AG10803 (cell line): ENCODE measurements around the gene KIF1B.
A peak's percentile ranks its signal among the peaks of the same experiment; 100 is the strongest.
"Not testable (repeated sequence)": the region's sequence is repeated elsewhere in the genome, so short reads cannot be mapped to it uniquely, and the experiment has no call there.

Experiments used
- DNase-seq: peaks from one replicate; pipeline ENCODE4 v3.0.0; 2010; ENCODE audit warnings: low read depth
- H3K4me3 ChIP-seq: 2 replicates; pipeline ENCODE4 v1.5.1; 2011; ENCODE audit warnings: mild to moderate bottlenecking, low read length, control low read depth
- TF ChIP-seq, protein P1 (sequence below): conservative IDR thresholded peaks from 2 replicates; pipeline ENCODE4 v1.5.1; 2011; ENCODE audit warnings: mild to moderate bottlenecking, low read length, control low read depth, inconsistent platforms

Gene KIF1B

DNA sequence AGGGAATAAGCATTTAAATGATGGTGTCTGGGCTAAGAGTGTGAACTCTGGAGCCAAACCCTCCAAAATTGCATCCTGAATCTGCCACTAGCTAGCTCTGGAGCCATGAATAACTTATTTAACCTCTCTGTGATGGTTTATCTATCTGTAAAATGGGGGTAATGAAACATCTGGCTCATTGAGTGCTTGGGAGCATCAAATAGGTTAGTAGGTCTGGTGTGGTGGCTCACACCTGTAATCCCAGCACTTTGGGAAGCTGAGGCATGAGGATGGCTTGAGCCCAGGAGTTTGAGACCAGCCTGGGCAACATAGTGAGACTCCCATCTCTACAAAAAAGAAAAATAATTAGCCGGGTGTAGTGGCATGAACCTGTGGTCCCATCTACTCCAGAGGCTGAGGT, 42.8 kb downstream of the KIF1B start:
- no peak overlapping the region for H3K4me3 ChIP-seq
- TF ChIP-seq, protein P1, sequence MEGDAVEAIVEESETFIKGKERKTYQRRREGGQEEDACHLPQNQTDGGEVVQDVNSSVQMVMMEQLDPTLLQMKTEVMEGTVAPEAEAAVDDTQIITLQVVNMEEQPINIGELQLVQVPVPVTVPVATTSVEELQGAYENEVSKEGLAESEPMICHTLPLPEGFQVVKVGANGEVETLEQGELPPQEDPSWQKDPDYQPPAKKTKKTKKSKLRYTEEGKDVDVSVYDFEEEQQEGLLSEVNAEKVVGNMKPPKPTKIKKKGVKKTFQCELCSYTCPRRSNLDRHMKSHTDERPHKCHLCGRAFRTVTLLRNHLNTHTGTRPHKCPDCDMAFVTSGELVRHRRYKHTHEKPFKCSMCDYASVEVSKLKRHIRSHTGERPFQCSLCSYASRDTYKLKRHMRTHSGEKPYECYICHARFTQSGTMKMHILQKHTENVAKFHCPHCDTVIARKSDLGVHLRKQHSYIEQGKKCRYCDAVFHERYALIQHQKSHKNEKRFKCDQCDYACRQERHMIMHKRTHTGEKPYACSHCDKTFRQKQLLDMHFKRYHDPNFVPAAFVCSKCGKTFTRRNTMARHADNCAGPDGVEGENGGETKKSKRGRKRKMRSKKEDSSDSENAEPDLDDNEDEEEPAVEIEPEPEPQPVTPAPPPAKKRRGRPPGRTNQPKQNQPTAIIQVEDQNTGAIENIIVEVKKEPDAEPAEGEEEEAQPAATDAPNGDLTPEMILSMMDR = no peak
- DNase-seq = no peak

DNA sequence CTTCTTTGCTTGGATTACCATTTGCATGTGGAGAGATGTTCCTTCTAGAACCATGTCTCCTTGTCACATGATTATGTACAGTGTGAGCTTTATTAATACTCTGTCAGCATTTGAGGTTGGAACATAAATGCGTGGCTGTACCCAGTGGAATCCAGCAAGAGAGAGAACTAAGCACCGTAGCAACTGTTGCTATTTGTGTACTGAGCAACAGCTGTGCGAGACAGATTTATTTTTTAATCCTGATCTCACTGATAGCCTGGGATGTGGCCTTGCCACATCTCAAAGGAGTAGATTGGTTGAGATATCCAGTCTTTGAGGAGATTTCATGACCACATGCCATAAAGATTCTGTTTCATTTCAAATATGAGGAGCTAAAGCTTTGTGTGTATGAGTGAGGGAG, 43.4 kb downstream of the KIF1B start:
- peak; percentile 94 for DNase-seq
- TF ChIP-seq, protein P1 = no peak
- no peak overlapping the region for H3K4me3 ChIP-seq

DNA sequence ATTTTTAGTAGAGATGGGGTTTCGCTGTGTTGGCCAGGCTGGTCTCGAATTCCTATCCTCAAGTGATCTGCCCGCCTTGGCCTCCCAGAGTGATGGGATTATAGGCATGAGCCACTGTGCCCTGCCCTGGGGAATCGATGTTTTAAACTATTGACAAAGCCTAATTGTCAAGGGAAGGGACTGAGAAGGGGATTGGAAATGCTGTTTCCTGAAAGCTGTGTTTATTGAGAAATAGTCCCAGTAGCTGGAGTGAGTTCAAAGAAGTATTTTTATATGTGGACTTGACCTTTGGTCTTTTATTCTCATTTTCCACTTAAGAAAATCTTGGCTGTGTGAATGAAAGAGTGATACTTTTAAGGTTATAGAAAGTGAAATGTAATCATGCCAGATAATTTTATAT, 47.5 kb downstream of the KIF1B start:
- TF ChIP-seq, protein P1 = no peak
- H3K4me3 ChIP-seq = no peak overlapping the region
- DNase-seq = no peak

DNA sequence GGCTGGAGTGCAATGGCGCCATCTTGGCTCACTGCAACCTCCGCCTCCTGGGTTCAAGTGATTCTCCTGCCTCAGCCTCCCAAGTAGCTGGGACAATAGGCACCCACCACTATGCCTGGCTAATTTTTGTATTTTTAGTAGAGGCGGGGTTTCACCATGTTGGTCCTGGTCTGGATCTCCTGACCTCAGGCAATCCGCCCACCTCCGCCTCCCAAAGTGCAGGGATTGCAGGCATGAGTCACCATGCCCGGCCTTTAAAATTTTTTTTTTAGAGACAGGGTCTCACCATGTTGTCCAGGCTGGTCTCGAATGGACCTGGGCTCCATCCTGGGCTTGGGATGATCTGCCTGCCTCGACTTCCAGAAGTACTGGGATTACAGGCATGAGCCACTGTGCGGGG, 49.2 kb downstream of the KIF1B start:
- not testable (repeated sequence) for H3K4me3 ChIP-seq, DNase-seq

DNA sequence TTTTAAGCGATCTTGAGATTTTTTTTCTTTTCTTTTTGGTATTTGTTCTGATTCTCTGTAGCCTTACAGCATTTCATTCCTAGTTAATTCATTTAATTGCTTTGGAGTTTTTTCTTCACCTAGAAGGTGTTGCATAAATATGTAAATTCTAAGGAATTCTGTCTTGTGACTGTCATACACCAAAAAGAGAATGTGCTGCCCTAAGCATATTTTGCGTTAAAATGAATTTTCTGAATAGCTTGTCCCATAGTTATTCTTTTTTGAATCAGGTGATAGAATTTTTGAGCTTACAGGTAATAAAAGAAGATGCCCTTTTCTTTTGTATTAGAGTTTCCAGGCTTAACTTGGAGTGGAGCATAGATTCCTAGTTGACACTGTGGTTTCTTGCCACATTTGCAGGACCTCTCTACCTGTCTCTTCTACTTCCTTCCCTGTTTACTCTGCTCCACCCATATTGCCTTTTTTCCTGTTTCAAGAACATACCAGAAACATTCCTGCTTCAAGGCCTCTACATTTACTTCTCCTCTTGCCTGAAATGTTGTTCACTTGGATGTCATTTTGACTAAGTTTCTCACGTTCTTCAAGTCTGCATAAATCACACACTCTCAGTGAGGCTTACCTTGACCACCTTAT, 53.2 kb downstream of the KIF1B start:
- TF ChIP-seq, protein P1 = no peak
- no peak overlapping the region for H3K4me3 ChIP-seq
- DNase-seq = no peak

DNA sequence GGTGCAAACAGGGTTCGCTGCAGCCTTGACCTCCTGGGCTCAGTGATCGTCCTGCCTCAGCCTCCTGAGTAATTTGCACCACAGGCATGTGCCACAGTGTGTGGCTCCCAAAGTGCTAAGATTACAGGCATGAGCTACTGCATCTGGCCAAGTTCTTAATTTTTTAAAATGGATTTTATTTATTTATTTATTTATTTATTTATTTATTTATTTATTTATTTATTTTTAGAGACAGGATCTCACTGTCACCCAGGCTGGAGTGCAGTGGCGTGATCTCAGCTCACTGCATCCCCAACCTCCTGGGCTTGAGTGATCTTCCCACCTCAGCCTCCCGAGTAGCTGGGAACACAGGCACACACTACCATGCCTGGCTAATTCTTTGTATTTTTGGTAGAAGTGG, 54.7 kb downstream of the KIF1B start:
- DNase-seq = no peak
- H3K4me3 ChIP-seq = no peak overlapping the region
- TF ChIP-seq, protein P1 = no peak

DNA sequence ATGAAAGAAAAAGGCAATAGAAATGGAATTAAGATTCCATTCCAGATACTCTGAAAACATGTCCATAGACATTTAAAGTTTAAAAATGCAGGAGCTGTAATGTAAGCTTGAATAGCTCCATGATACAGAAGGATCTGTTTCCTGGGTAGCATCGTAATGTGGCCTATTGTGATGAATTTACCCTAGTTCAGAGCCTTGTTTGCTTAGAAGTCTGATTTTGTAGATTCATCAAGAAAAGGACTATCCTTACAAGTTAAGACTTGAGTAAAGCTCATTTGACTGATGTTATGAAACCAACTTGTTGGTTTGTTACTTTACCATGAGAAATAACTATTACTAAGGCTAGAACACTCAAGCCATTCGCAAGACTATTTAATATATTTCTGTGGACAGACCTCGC, 55.5 kb downstream of the KIF1B start:
- TF ChIP-seq, protein P1 = no peak
- no peak for DNase-seq
- no peak overlapping the region for H3K4me3 ChIP-seq

DNA sequence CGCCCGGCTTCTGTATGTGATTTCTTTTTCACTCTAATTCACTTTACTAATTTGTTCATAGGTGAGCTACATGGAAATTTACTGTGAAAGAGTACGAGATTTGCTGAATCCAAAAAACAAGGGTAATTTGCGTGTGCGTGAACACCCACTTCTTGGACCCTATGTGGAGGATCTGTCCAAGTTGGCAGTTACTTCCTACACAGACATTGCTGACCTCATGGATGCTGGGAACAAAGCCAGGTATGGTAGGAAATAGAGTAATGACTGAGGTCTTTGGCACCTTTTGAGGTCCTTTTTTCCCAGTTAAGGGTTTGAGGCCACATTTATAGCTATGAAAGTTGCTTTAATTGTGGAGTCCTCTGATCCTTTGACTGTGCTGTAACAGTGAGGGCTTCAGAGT, 56.9 kb downstream of the KIF1B start:
- peak; percentile 33 for DNase-seq
- TF ChIP-seq, protein P1 = no peak

More for the DNA sequence above, 56.9 kb downstream of the KIF1B start:
- H3K4me3 ChIP-seq = no peak overlapping the region
